Right kidney (tissue), 1 donor: ENCODE data around the gene LKAAEAR1.

ENCODE experiments used
- DNase-seq: peaks from one replicate; pipeline ENCODE4 v3.0.0-alpha.2; 2016

Gene LKAAEAR1

DNA sequence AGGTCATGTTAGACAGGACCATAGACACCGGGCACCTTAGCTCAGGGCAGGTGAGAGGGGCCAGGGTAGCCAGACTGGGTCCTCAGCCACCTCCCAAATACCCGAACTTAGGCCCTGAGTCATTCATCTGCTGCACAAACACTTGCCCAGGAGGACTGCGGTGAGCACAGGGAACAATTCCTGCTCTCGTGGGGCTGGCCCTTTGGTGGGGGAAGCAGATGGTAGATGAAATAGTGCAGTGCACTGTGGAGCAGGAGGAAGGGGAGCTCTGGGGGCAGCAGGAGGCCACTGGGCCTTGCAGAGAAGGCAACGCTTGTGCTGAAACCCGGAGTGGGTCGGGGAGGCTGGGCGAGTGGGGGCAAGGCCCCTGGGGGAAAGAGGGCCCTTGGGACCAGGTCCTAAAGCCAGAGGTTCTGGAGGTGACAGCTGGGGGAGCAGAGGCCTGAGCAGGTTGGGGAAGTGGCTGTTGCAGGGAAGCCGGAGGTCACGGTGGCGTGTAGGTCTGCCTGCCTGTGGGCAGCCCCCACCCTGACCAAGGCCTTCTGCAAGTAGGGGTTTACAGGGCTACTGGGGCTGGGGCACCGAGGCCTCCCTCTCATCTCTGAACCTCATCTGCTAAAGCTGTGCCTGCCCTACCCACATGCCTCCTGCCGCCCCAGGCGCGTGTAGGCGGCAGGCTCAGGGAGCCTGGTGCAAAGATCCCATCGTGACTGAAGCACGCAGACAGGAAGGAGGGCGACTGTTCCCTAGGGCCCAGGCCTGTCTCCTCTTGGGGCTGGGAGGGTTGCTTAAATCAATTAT is 27.8 kb upstream of the LKAAEAR1 start:
- DNase-seq = no peak

DNA sequence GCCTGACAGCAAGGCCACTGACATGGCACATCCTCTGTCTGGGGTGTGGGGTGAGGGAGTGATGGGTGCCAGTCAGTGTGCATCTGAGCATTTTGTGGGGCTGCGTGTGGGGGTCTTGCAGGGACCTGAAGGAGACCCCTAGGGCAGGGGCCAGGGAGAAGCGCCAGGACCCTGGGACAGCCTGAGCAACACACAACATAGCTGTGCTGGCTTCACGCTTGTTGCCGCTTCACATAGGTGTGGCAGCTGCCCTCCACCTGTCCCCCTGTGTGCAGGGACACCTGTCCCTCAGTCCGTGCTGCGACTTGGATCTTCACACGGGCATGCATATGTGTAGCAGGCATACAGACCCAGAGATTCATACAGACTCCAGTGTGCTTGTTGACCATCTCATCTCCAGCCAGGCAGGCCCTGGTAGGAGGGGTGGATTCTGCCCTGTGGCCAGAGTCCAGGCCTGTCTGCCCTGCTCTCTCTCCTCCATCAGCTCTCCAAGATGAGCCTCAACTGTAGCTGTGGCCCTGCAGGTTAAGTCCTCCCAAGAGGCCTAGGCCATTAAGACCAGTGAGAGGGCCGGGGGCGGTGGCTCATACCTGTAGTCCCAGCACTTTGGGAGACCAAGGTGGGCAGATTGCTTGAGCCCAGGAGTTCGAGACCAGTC is 26.3 kb upstream of the LKAAEAR1 start:
- DNase-seq = no peak

DNA sequence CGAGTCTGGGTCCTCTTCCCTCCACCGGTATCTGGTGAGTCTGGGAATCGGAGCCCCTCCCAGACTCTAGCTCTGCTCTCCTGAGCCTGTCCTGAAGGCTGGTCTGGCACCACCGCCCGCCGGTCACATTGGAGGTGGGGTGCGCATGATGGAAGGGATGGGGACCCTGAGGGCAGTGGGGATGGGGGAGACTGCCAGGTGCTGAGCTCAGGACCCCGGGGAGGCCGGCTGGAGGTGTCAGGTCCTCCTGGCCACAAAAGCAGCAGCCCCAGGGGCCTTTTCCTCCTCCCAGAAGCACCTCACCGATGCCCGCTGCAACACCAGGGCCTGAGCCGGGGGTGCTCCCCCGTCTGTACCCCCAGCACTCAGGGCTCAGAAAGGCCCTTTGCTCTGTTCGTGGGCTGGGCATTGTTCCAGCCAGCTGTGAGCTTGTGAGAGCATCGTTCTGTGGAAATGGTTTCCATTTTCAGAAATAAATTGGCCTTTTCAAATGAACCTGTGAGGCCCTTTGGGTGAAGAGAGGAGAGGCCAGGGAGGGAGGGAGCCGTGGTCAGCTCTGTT is 25.7 kb upstream of the LKAAEAR1 start:
- no peak for DNase-seq

DNA sequence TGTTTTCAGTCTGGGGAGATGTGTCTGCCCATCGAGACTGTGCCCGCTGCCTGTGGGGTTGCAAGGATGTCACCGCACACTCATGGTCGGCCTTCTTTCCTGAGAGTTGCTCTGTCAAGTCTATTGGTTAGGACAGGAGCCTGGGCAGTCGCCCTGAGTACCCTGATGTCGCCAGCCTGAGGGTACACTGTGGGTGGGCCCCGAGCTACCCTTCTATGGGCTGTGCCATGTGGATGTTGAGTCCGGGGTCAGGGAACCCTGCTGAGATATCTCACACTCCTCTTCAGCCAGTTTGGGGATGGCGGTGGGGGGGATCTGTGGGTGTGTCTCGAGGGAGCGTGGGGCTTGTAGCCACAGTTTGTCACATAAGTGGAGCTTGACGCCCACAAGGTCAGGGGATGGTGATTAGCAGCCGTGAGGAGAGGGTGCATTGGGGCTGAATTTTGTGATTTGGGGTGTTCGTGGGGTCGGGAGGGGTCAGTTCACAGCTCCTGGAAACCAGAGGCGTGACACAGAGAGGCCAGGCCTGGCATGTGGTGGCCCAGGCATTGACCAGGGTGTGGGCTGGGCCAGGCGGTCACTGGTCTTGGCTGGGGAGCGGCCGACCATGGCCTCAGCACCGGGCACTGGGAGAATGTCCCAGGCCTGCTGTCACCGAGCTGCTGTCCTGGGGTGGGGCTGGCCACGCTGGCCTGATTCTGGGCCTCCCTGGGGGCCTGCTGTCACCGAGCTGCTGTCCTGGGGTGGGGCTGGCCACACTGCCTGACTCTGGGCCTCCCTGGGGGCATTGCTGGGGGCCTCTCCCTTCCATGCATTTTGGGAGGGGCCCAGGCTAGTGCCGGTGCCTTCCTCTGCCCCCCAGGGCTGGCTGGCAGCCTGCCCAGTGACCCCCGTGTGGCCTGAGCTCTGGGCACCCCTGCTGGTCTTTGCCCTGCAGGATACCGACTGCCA is 24.8 kb upstream of the LKAAEAR1 start:
- no peak for DNase-seq

DNA sequence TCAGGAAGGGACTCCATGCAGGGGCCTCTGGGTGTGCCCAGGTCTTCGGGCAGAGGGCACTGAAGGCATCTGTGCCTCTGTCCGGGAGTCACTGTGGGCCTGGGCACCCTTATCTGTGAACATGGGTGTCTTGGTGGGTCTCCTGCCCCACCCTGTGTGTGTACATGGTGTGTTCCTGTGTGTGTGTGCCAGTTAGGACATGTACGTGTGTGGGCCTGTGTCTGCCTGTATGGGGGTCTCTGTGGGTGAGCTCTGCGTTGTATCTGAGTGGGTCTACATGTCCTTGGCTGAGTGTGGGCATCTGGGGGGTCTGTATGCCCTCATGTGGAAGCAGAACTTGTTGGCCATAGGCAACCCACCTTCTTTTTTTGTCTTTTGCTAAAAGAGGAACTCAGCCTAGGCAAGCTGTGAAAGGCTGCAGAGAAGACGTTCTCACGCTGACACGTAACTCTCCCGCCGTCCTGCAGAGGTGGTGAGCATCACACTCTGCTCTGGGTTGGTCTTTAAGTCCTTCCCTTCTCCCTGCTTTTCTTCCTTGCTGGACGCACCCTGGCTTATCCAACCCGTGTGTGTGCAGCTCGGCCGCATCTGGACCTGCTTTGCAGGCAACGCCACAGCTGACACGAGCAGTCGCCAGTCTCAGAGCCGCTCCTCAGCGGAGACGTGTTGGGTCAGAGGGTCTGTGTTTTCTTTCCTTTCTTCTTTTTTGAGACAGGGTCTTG is 23.7 kb upstream of the LKAAEAR1 start:
- no peak for DNase-seq

DNA sequence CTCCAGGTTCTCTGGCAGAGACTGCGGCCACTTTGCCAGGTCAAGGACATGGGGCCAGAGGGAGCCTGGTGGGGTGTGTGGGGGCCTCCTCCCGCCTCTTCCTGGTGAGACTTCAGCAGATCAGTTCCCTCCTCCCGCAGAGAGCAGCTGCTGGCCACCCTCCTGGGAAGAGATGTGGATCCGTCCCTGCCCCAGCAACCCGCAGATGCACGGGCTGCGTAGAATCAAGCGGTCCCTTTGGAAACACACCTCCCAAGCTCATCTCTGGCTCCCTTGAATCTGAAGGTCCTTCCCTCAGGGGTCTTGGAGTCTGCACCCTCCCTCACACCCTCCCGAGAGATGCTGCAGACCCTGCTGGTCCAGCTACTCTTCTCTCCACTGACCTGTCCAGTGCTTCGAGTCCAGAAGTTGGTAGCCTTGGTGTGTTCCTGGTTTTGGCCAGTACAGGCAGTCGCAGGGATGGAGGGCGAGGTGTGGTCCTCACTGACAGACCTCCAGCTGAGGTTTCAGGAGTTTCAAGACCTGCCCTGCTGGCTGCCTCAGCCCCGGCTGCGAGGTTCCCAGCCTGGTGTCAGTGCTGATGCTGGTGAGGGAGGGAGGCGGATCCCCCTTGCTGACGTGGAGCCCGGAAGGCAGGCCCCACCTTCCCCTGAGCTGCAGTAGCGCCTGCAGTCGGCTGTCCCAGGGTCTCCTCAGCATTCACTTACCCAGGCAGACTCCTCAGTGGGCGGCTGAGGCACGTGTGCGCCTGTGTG is 23.0 kb upstream of the LKAAEAR1 start, which contains the start of gene NPBWR2:
Gene NPBWR2, minus strand, starts transcription at position 585 of the 755 bp plus-strand sequence. CDS start 734 bp downstream, outside the sequence.
- no peak for DNase-seq

DNA sequence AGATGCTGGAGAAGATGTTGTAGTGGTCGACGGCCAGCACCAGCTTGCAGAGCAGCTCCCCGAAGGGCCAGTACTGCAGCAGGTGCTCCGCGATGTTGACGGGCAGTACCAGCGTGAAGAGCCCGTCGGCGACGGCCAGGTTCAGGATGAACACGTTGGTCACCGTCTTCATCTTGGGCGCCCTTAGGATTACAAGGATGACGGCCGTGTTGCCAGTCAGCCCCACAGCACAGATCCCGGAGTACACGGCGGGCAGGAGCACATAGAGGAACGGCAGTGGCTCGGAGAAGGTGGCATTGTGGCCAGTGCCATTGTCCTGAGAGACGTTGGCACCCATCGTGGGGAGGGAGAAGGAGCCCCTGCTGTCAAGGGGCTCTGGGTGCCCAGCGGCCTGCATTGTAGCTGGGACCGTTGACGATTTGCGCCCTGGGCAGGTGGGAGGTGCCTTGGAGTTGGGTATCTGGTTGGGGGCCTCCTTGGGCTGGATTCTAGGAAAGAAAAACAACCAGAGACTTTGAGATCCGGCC is 22.3 kb upstream of the LKAAEAR1 start:
- DNase-seq = no peak

DNA sequence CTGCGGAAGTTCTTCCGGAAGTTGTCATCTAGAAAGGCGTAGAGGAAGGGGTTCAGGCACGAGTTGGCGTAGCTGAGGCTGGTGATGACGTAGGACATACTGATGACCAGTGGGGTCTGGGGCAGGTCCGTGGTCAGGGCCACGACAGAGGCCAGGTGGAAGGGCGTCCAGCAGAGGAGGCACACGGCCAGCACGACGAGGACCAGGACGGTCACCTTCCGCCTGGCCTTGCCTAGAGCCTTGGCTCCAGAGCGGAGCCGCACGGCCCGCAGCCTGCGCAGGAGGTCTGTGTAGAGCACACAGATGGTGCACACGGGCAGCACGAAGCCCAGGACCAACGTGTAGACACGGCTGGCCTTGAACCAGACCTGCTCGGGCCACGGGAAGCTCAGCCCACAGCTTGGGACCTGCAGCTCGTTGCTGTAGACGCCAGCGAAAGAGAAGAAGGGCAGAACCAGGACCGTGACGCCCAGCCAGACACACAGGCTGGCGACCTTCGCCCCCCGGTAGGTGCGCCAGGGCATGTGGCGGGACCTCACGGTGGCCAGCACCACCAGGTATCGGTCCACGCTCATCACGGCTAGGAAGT is 21.7 kb upstream of the LKAAEAR1 start:
- no peak for DNase-seq

DNA sequence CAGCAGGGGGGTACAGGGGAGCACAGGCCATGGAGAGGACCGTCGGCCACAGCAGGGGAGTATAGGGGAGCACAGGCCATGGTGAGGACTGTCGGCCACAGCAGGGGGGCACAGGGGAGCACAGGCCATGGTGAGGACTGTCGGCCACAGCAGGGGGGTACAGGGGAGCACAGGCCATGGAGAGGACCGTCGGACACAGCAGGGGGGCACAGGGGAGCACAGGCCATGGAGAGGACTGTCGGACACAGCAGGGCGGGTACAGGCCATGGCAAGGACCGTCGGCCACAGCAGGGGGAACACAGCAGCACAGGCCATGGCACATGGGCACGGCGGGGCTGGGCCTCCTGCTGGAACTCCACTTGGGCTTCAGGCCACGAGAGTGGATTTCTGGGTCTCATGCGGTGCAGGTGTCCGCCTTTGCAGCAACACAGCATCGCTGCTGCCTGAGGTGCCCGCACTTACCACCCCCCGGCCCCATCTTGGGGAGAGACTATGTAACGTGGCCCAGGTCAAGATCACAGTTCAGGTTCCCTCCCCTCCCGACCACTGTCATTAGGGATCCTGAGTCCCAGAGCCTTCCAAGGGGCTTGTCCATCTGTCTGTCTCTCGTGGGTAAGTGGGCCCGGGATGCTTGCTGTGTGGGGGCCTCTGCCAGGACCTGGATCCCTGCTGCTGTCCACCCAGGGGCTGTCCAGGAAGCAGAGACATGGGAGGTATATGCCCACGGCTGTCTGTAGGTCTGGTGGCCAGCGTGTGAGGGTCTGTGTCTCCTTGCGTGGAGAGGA is 20.7 kb upstream of the LKAAEAR1 start:
- no peak for DNase-seq

DNA sequence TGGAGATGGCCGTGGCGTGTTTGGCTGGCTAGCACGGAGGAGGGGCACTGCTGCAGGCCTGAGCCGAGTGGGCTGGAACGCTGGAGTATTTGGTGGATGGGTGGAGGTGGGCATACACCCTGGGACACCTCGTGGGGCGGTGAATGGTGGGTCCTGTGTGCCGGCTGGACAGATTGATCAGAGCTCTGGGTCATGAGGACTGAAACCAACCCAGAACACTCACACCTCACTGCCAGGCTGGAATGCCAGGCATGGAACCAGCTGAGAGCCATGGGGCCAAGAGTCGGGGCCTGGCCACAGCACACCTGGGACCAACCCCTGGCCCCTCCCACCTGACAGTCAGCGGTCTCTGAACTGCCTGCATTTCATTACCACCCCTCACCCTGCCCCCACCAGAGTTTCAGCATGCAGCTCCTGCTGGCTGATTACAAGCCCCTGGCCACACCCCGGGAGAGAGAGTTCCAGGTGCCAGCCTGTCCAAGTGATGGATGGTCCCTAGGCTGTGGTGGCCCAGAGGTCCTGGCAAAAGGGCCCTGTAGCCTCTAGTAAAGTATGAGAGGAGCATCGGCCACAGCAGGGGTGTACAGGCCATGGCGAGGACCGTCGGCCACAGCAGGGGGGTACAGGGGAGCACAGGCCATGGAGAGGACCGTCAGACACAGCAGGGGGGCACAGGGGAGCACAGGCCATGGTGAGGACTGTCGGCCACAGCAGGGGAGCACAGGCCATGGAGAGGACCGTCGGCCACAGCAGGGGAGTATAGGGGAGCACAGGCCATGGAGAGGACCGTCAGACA is 19.9 kb upstream of the LKAAEAR1 start:
- no peak for DNase-seq

DNA sequence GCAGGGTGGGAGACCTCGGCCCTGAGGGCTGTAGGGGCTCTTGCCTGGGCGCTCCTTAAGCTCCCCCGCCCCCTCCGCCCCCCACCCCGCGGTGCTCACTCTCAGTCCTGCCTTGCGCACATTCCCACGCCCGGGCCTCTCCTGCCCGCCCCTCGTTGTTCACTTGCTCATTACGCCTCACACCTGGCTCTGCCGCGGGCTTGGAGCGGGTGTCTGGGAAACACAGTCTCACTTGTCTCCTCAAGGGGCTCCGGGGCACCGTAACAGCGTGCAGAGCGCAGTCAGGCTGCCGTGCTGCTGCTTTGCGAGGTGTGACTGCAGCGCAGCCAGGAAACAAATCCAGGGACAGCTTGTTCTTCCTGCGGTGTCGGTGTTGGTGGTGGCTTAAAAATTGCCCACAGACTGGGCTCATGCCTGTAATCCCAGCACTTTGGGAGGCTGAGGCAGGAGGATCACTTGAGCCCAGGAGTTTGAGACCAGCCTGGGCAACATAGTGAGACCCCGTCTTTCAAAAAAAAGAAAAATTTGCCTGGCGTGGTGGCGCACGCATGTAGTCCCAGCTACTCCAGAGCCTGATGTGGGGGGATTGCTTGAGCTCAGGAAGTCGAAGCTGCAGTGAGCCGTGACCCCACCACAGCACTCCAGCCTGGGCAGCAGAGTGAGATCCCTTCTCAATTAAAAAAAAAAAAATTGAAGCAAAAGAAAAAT is 18.6 kb upstream of the LKAAEAR1 start:
- no peak for DNase-seq

DNA sequence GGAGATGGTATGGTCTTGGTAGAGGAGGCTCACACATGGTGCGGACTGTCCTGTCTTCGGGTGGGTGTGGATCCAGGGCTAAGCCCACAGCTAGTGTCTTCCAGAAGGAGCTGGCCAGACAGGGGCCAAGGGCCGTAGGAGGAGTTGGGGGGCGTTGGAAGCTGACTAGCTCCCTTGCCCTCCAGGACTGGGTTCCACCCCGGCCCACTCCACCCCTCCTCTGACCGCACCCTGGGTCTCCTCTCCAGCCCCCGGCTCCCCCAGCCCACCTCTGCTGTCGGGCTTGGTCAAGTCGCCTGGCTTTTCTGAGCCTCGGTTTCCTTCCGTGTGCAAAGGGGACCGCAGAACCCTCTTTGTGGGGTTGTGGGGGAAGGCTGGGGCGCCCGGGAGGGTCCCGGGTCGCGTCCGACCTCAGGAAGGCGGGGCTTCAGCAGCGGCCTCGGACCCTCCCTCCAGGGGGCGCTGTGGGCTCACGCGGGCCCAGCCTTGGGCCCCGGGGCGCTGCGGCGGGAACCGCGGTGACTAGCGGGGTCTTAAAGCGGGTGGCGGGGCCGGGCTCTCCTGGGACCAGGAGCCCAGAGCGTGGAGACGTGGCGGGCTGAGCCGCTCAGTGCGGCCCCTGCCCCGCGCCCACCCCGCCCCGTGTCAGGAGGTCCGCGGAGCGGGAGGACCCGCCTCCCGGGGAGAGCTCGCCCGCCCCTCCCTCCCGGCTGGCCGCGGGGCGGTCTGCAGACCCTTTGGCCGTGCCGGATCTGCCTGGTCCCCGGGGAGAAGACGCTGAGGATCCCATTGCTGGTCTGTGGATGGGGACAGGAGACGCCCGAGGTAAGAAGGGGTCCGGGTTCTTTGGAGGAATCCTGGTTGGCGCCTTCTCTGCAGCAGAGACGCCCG is 17.8 kb upstream of the LKAAEAR1 start:
- DNase-seq = peak; percentile 57

DNA sequence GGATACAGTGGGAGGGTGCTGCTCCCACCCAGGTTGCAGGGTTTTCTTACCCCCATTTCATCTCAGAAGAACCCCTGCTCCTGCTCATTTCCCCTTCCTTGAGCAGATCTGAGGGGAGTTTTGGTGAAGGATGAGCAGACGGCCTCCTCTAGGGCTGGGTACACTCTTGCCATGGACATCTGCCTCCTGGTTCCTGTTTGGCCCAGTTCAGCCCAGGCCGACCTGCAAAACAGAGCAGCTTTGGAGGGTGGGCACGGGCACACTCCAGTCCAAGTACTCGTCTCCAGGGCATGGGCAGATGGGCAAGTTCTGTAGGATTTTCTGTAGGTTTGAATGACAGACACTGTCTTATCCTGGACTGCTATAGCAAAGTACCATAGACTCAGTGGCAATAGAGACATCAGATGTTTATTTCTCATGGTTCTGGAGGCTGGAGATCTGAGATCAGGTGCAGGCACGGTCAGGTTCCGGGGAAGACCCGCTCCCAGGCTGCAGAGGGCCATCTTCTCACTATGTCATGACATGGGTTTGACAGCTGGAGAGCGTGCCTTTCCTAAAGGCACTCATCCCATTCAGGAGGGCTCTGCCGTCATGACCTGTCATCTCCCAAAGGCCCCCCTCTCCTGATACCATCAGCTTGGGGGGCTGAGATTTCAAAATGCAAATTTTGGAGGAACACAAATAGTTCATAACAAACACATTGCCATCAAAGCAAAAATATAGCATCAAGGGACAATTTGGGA is 16.9 kb upstream of the LKAAEAR1 start:
- DNase-seq = no peak

DNA sequence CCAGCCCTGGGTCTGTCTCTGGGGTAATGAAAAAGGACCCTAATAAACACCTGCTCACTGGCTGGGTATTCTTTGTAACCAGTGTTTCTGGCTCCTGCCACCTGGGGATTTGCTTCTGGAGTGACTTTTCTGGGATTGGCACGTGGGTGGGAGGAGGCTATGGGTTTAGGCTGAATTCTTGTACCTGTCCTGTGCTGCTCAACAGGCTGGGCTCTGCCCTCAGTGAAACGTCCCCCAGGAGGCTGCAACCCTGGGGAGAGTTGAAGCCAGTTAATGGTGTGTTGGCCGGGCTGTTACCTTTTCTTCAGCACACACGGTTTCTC is 16.3 kb upstream of the LKAAEAR1 start:
- peak; percentile 1 for DNase-seq

DNA sequence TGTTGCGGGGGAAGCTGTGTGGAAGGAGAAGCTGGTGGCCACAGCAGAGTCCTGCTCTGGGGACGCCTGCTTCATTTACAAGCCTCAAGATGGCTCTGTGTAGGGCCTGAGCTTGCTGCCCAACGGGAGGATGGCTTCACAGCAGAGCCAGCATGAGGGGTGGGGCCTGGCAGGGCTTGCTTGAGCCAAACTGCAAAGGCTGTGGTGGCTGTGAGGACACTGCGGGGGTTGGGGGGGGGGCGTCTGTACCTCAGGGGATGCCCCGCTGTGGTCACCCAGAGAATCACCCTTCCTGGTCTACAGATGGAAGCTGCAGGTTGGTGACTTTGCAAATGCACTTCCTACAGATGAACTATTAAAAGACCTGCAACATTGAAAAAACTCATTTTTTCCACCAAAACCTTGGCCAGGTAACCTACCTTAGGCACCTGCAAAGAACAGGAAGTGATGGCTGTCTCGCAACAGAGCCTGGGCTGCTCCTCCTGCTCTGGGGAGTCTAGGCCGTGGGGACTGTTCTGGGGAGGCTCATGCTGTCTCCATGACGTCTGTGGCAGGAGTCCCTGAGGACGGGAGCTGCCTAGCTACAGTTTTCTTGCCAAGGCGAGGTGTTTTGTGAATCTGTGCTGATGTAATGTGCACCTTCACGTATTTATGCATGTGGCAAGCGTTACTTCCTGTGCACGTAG is 15.8 kb upstream of the LKAAEAR1 start:
- peak; percentile 1 for DNase-seq
